NCI-H510A (cell line): Measurements from ENCODE around the gene C1orf174.

Experiments
- DNase-seq: peaks from one replicate; lab custom pipeline; 2025; lab: John Stamatoyannopoulos, UW

C1orf174 gene

GRCh38 chr1:3894626-3895278, 5.3 kb downstream of the C1orf174 start:
- no peak for DNase-seq

- no peak for DNase-seq
These were observed 6.9 kb downstream of the C1orf174 start for GRCh38 chr1:3893190-3893589.

- DNase-seq = no peak
These were observed 7.3 kb downstream of the C1orf174 start for GRCh38 chr1:3892748-3893147.

GRCh38 chr1:3891329-3891865, 8.7 kb downstream of the C1orf174 start:
- no peak for DNase-seq

- no peak for DNase-seq
These were observed 9.4 kb downstream of the C1orf174 start for GRCh38 chr1:3890389-3891328.

- no peak for DNase-seq
These were observed 10.1 kb downstream of the C1orf174 start for GRCh38 chr1:3889936-3890335.

- no peak for DNase-seq
These were observed 11.8 kb downstream of the C1orf174 start for GRCh38 chr1:3888301-3888700.

GRCh38 chr1:3886691-3887090, 13.4 kb downstream of the C1orf174 start:
- DNase-seq = no peak

- no peak for DNase-seq
These were observed 13.9 kb downstream of the C1orf174 start for GRCh38 chr1:3886106-3886670.

GRCh38 chr1:3885611-3886010, 14.5 kb downstream of the C1orf174 start:
- DNase-seq = no peak

GRCh38 chr1:3884966-3885365, 15.1 kb downstream of the C1orf174 start:
- DNase-seq = no peak

- DNase-seq = no peak
These were observed 16.7 kb downstream of the C1orf174 start for GRCh38 chr1:3883194-3883925.

GRCh38 chr1:3881193-3881480, 18.9 kb downstream of the C1orf174 start:
- no peak for DNase-seq

GRCh38 chr1:3880429-3881192, 19.5 kb downstream of the C1orf174 start:
- no peak for DNase-seq

- no peak for DNase-seq
These were observed 20.2 kb downstream of the C1orf174 start for GRCh38 chr1:3879787-3880428.

GRCh38 chr1:3879099-3879498, 21.0 kb downstream of the C1orf174 start:
- DNase-seq = no peak

- DNase-seq = no peak
These were observed 23.4 kb downstream of the C1orf174 start for GRCh38 chr1:3876716-3877115.

- no peak for DNase-seq
These were observed 25.3 kb downstream of the C1orf174 start for GRCh38 chr1:3874736-3875135.

- no peak for DNase-seq
These were observed 27.5 kb downstream of the C1orf174 start for GRCh38 chr1:3872546-3872945.

GRCh38 chr1:3871451-3871805, 28.6 kb downstream of the C1orf174 start:
- no peak for DNase-seq

- DNase-seq = no peak
These were observed 30.2 kb downstream of the C1orf174 start for GRCh38 chr1:3869751-3870301.
